Mucosa of rectum (tissue), 2 donors: ENCODE data around the gene KCTD4.
A peak's percentile ranks its signal among the peaks of the same experiment; 100 is the strongest.
"Not testable (repeated sequence)": the region's sequence is repeated elsewhere in the genome, so short reads cannot be mapped to it uniquely, and the experiment has no call there.

Experiments used
- H3K27ac ChIP-seq, 2 donors: one replicate each; pipeline ENCODE4 v1.7.0; 2013; ENCODE audit warnings: inconsistent platforms in 2 of 2, low read depth in 2 of 2, low read length in 2 of 2
- H3K27me3 ChIP-seq, 2 donors: one replicate each; pipeline ENCODE4 v1.7.0; 2013; ENCODE audit warnings: low read length in 2 of 2; ENCODE audit not compliant: control insufficient read depth in 2 of 2, insufficient read depth in 2 of 2
- H3K36me3 ChIP-seq, 2 donors: one replicate each; pipeline ENCODE4 v1.7.0; 2013; ENCODE audit warnings: low read length in 2 of 2; ENCODE audit not compliant: control insufficient read depth in 2 of 2, insufficient read depth in 2 of 2
- H3K4me1 ChIP-seq, 2 donors: one replicate each; pipeline ENCODE4 v1.7.0; 2013; ENCODE audit warnings: low read length in 2 of 2, mild to moderate bottlenecking in 1 of 2; ENCODE audit not compliant: control insufficient read depth in 2 of 2, insufficient read depth in 2 of 2
- H3K4me3 ChIP-seq, 2 donors: one replicate each; pipeline ENCODE4 v1.7.0; 2013; ENCODE audit warnings: low read length in 2 of 2
- H3K9ac ChIP-seq, 2 donors: one replicate each; pipeline ENCODE4 v1.7.0; 2013; ENCODE audit warnings: low read length in 2 of 2, low read depth in 1 of 2, mild to moderate bottlenecking in 1 of 2
- H3K9me3 ChIP-seq, 2 donors: one replicate each; pipeline ENCODE4 v1.7.0; 2013; ENCODE audit warnings: low read length in 2 of 2; ENCODE audit not compliant: control insufficient read depth in 2 of 2
- donor health status: healthy.
- donor health status: Normal muscosa, but diverticular disease.

The KCTD4 gene

GRCh38 chr13:45200701-45201232 lies at the start of gene KCTD4:
Gene KCTD4 (minus strand): TSS chr13:45201045. CDS start chr13:45194567, 6,478 bp downstream.
- H3K9me3 ChIP-seq, result no peaks in the 10 kb centered on the region
- no peaks in the 10 kb centered on the region for H3K27me3 ChIP-seq
- H3K9ac ChIP-seq, result no peak within 1 kb of the TSS
- H3K36me3 ChIP-seq, result no peaks in the 10 kb centered on the region
- no peaks in the 10 kb centered on the region for H3K4me1 ChIP-seq
- H3K27ac ChIP-seq, result no peak within 1 kb of the TSS
- no peak within 1 kb of the TSS for H3K4me3 ChIP-seq

GRCh38 chr13:45249662-45250061 lies 48.8 kb upstream of the KCTD4 start:
- no peak overlapping the region for H3K27ac ChIP-seq
- H3K36me3 ChIP-seq, result peaks cover 0 to 3% of the 10 kb centered on the region in 2 donors
- H3K4me3 ChIP-seq, result no peak overlapping the region
- no peaks in the 10 kb centered on the region for H3K27me3 ChIP-seq
- no peak overlapping the region for H3K9ac ChIP-seq
- H3K4me1 ChIP-seq, result peaks cover 0 to 4% of the 10 kb centered on the region in 2 donors
- H3K9me3 ChIP-seq, result no peaks in the 10 kb centered on the region

GRCh38 chr13:45244736-45245135 lies 43.9 kb upstream of the KCTD4 start:
- peaks cover 5 to 17% of the 10 kb centered on the region in 2 donors for H3K4me1 ChIP-seq

GRCh38 chr13:45243077-45243476 lies 42.2 kb upstream of the KCTD4 start:
- Histone ChIP-seq H3K9me3 (no peaks in the 10 kb centered on the region), H3K27ac (peak overlapping the region; percentile 28 to 47), H3K36me3 (peaks cover 0 to 3% of the 10 kb centered on the region in 2 donors), H3K9ac (peak overlapping the region in 1 of 2 donors; percentile 34), H3K27me3 (no peaks in the 10 kb centered on the region), H3K4me1 (peaks cover 5 to 17% of the 10 kb centered on the region in 2 donors), H3K4me3 (peak overlapping the region; percentile 33 to 50)

More at GRCh38 chr13:45244736-45245135, 43.9 kb upstream of the KCTD4 start:
- not testable (repeated sequence) for H3K9ac ChIP-seq, H3K4me3 ChIP-seq, H3K27me3 ChIP-seq, H3K9me3 ChIP-seq, H3K36me3 ChIP-seq, H3K27ac ChIP-seq

GRCh38 chr13:45242524-45242923 lies 41.7 kb upstream of the KCTD4 start:
- peak overlapping the region in 1 of 2 donors; percentile 50 for H3K4me3 ChIP-seq
- H3K27ac ChIP-seq, result peak overlapping the region; percentile 6 to 42
- H3K9me3 ChIP-seq, result no peaks in the 10 kb centered on the region
- H3K27me3 ChIP-seq, result no peaks in the 10 kb centered on the region
- H3K9ac ChIP-seq, result peak overlapping the region in 1 of 2 donors; percentile 17
- peaks cover 0 to 3% of the 10 kb centered on the region in 2 donors for H3K36me3 ChIP-seq
- H3K4me1 ChIP-seq, result peaks cover 5 to 17% of the 10 kb centered on the region in 2 donors

GRCh38 chr13:45242070-45242469 lies 41.2 kb upstream of the KCTD4 start:
- Histone ChIP-seq H3K9me3 (no peaks in the 10 kb centered on the region), H3K36me3 (peaks cover 0 to 3% of the 10 kb centered on the region in 2 donors), H3K27me3 (no peaks in the 10 kb centered on the region), H3K4me3 (peak overlapping the region in 1 of 2 donors; percentile 50), H3K27ac (peak overlapping the region; percentile 2 to 42), H3K4me1 (peaks cover 5 to 17% of the 10 kb centered on the region in 2 donors), H3K9ac (peak overlapping the region in 1 of 2 donors; percentile 17)

- peaks cover 0 to 3% of the 10 kb centered on the region in 2 donors for H3K36me3 ChIP-seq
- H3K4me3 ChIP-seq, result no peak overlapping the region
- H3K9me3 ChIP-seq, result no peaks in the 10 kb centered on the region
- H3K27me3 ChIP-seq, result no peaks in the 10 kb centered on the region
- no peak overlapping the region for H3K27ac ChIP-seq
- peaks cover 5 to 19% of the 10 kb centered on the region in 2 donors for H3K4me1 ChIP-seq
- H3K9ac ChIP-seq, result no peak overlapping the region
Measured at GRCh38 chr13:45240143-45240542, 39.3 kb upstream of the KCTD4 start.

GRCh38 chr13:45238945-45239795 lies 38.3 kb upstream of the KCTD4 start:
- Histone ChIP-seq H3K27ac (no peak overlapping the region), H3K4me3 (no peak overlapping the region), H3K4me1 (peaks cover 6 to 19% of the 10 kb centered on the region in 2 donors), H3K27me3 (no peaks in the 10 kb centered on the region), H3K9ac (no peak overlapping the region), H3K9me3 (no peaks in the 10 kb centered on the region), H3K36me3 (peaks cover 0 to 3% of the 10 kb centered on the region in 2 donors)

GRCh38 chr13:45232591-45232990 lies 31.7 kb upstream of the KCTD4 start:
- H3K27ac ChIP-seq, result no peak overlapping the region
- peaks cover 2 to 4% of the 10 kb centered on the region in 2 donors for H3K4me1 ChIP-seq
- H3K4me3 ChIP-seq, result no peak overlapping the region
- H3K36me3 ChIP-seq, result no peaks in the 10 kb centered on the region
- no peak overlapping the region for H3K9ac ChIP-seq
- no peaks in the 10 kb centered on the region for H3K9me3 ChIP-seq
- no peaks in the 10 kb centered on the region for H3K27me3 ChIP-seq

- Histone ChIP-seq H3K36me3 (no peaks in the 10 kb centered on the region), H3K27ac (no peak overlapping the region), H3K27me3 (no peaks in the 10 kb centered on the region), H3K9ac (no peak overlapping the region), H3K4me1 (peaks cover 2 to 4% of the 10 kb centered on the region in 2 donors), H3K4me3 (no peak overlapping the region), H3K9me3 (no peaks in the 10 kb centered on the region)
Measured at GRCh38 chr13:45231722-45232121, 30.9 kb upstream of the KCTD4 start.
